Prostate gland (tissue), 2 donors: Measurements from ENCODE around the gene CREB3L2. TPM values are rescaled to one million over a fixed set of nuclear protein-coding genes. Genes with fewer than 3 reads are reported as not detected.

Source experiments
- DNase-seq: peaks from one replicate; pipeline ENCODE4 v3.0.0-alpha.2; 2019; ENCODE audit warnings: low spot score
- H3K27ac ChIP-seq, 2 donors: fragments of 200-600 bp; sonication (generic); 2 replicates each; pipeline ENCODE4 v1.5.1; 2017 to 2019
- H3K27me3 ChIP-seq: fragments of 200-600 bp; sonication (generic); replicated peaks from 2 replicates; pipeline ENCODE4 v1.5.1; 2019; ENCODE audit not compliant: insufficient read depth
- H3K36me3 ChIP-seq, 2 donors: fragments of 200-600 bp; sonication (generic); 1 replicate in 1 of 2; 2 replicates in 1 of 2; pipeline versions ENCODE4 v1.5.1 to v1.8.1; 2017 to 2019
- H3K4me1 ChIP-seq: fragments of 200-600 bp; sonication (generic); replicated peaks from 2 replicates; pipeline ENCODE4 v1.5.1; 2019
- H3K4me3 ChIP-seq, 2 donors: fragments of 200-600 bp; sonication (generic); 2 replicates each; pipeline ENCODE4 v1.5.1; 2017 to 2019
- H3K9me3 ChIP-seq: fragments of 200-600 bp; sonication (generic); 2 replicates; pipeline ENCODE4 v1.5.1; 2017
- CTCF ChIP-seq, 4 experiments: fragments of 200-600 bp in 2 of 4; fragments of 450-650 bp in 2 of 4; sonication (generic) in 2 of 4; IDR thresholded peaks; 1 replicate in 3 of 4; 2 replicates in 1 of 4; pipeline ENCODE4 v1.5.1; 2016 to 2019; ENCODE audit warnings: antibody characterized with exemption in 4 of 4, mild to moderate bottlenecking in 2 of 4, moderate library complexity in 2 of 4
- POLR2A ChIP-seq: fragments of 450-650 bp; IDR thresholded peaks from one replicate; pipeline ENCODE4 v1.6.1; 2016; ENCODE audit warnings: antibody characterized with exemption, mild to moderate bottlenecking
- POLR2AphosphoS5 ChIP-seq: sonication (generic); formaldehyde crosslinking; IDR thresholded peaks from one replicate; pipeline ENCODE4 v1.6.1; 2017; ENCODE audit warnings: antibody characterized with exemption
- WGBS: methylation state at CpG from one replicate; pipeline ENCODE4 v1.1.5; 2018; 5-methylcytosine and 5-hydroxymethylcytosine counted together
- intact Hi-C: fragments of 100-400 bp; cut with DNase I; formaldehyde crosslinking; loops from one replicate; pipeline ENCODE4 v1.14.2; 2022
- total RNA-seq, 2 donors: library from RNA; depleted of rRNA; stranded (reverse); fragments of >200 nt; gene quantifications; one replicate each; pipeline ENCODE4 v1.1.0, GENCODE V29; 2016

Gene CREB3L2
- total RNA-seq, 2 donors from 2014 or later: 34.1 to 42.0 TPM

- no peak for TF ChIP-seq CTCF (IDR thresholded peaks at IDR 0.05)
- TF ChIP-seq POLR2A: no peak
- intact Hi-C loops: no loop called here
- no peak for DNase-seq
- Histone ChIP-seq H3K4me3 (no peak overlapping the region), H3K4me1 (no peaks in the 10 kb centered on the region), H3K36me3 (peaks cover 0 to 7% of the 10 kb centered on the region in 2 donors), H3K9me3 (no peaks in the 10 kb centered on the region), H3K27ac (no peak overlapping the region), H3K27me3 (no peaks in the 10 kb centered on the region)
- 75% methylated on average over 3 of the region's 3 CpGs for WGBS
Observed at GRCh38 chr7:137890449-137890921, 111.4 kb downstream of the CREB3L2 start.

- Histone ChIP-seq H3K9me3 (no peaks in the 10 kb centered on the region), H3K4me1 (no peaks in the 10 kb centered on the region), H3K27ac (no peak overlapping the region), H3K36me3 (peaks cover 0 to 11% of the 10 kb centered on the region in 2 donors), H3K27me3 (no peaks in the 10 kb centered on the region), H3K4me3 (no peak overlapping the region)
- intact Hi-C loops: no loop called here
- WGBS: 91% methylated on average over 2 of the region's 2 CpGs
- no peak for DNase-seq
- TF ChIP-seq POLR2AphosphoS5: no peak
- no peak for TF ChIP-seq POLR2A
- no peak for TF ChIP-seq CTCF (IDR thresholded peaks at IDR 0.05)
Observed at GRCh38 chr7:137888241-137888640, 113.6 kb downstream of the CREB3L2 start.

- 37% methylated on average over 2 of the region's 2 CpGs for WGBS
- peaks cover 0 to 18% of the 10 kb centered on the region in 2 donors for H3K36me3 ChIP-seq
Observed at GRCh38 chr7:137886746-137887145, 115.1 kb downstream of the CREB3L2 start.

GRCh38 chr7:137886281-137886680 is 115.6 kb downstream of the CREB3L2 start:
- Histone ChIP-seq H3K4me3 (no peak overlapping the region), H3K36me3 (peaks cover 3 to 18% of the 10 kb centered on the region in 2 donors), H3K4me1 (no peaks in the 10 kb centered on the region), H3K27me3 (no peaks in the 10 kb centered on the region), H3K9me3 (no peaks in the 10 kb centered on the region), H3K27ac (no peak overlapping the region)
- no peak for TF ChIP-seq POLR2A
- TF ChIP-seq CTCF (IDR thresholded peaks at IDR 0.05): no peak
- TF ChIP-seq POLR2AphosphoS5: no peak
- intact Hi-C loops: no loop called here
- 36% methylated on average over 3 of the region's 3 CpGs for WGBS
- no peak for DNase-seq

More at GRCh38 chr7:137886746-137887145, 115.1 kb downstream of the CREB3L2 start:
- Histone ChIP-seq H3K9me3 (no peaks in the 10 kb centered on the region), H3K4me3 (no peak overlapping the region), H3K27ac (no peak overlapping the region), H3K27me3 (no peaks in the 10 kb centered on the region), H3K4me1 (no peaks in the 10 kb centered on the region)
- no peak for DNase-seq
- intact Hi-C loops: no loop called here
- TF ChIP-seq CTCF (IDR thresholded peaks at IDR 0.05) (no peak), POLR2AphosphoS5 (no peak)

- peaks cover 3 to 18% of the 10 kb centered on the region in 2 donors for H3K36me3 ChIP-seq
- no peak for TF ChIP-seq POLR2A
- no peak for TF ChIP-seq CTCF (IDR thresholded peaks at IDR 0.05)
- intact Hi-C loops: no loop called here
- no peaks in the 10 kb centered on the region for H3K4me1 ChIP-seq
- 56% methylated on average over 5 of the region's 5 CpGs for WGBS
- DNase-seq: no peak
- H3K27ac ChIP-seq: no peak overlapping the region
- no peaks in the 10 kb centered on the region for H3K9me3 ChIP-seq
- H3K4me3 ChIP-seq: no peak overlapping the region
- no peaks in the 10 kb centered on the region for H3K27me3 ChIP-seq
Observed at GRCh38 chr7:137885678-137886077, 116.2 kb downstream of the CREB3L2 start.
